Measurements from ENCODE around the gene DUS1L.
A peak's percentile ranks its signal among the peaks of the same experiment; 100 is the strongest.

The DUS1L gene

DNA sequence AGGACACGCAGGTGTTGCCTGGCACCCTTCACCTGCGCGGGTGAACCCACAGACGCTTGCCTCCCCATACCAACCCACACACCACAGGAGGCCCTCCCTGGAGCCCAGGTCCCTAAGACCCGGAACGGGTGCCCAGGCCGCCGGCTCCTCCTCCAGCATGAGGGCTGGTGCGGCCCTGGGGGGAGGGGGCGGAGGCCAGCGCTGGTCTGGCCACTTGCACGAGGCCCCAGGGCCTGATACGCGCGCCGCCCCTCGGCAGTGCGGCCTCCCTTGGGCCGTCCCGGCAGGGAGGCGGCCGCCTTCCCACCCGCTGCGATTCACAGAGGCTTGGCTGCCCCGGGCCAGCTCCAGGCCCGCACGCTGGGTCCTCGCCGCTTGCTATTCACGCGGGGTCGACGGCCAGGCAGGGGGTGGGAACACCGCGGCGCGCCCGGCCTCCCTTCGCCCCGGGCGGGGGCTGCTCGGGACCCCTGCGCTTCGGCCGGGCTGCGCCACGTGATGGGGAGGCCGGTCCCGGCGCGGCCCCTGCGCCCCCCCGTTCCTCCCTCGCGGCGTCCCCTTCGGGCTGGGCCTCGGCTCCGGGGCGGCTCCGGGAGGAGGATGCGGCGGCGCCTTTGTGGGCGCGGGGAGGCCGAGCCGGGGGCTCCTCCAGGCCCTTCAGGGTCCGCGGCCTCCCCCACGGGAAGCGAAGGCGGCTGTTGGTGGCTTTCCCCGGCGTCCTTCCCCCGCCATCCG, 31.7 kb upstream of the DUS1L start:
- DNase-seq (ENCODE audit: low read depth): peak; percentile 79
- TF ChIP-seq, protein P1, sequence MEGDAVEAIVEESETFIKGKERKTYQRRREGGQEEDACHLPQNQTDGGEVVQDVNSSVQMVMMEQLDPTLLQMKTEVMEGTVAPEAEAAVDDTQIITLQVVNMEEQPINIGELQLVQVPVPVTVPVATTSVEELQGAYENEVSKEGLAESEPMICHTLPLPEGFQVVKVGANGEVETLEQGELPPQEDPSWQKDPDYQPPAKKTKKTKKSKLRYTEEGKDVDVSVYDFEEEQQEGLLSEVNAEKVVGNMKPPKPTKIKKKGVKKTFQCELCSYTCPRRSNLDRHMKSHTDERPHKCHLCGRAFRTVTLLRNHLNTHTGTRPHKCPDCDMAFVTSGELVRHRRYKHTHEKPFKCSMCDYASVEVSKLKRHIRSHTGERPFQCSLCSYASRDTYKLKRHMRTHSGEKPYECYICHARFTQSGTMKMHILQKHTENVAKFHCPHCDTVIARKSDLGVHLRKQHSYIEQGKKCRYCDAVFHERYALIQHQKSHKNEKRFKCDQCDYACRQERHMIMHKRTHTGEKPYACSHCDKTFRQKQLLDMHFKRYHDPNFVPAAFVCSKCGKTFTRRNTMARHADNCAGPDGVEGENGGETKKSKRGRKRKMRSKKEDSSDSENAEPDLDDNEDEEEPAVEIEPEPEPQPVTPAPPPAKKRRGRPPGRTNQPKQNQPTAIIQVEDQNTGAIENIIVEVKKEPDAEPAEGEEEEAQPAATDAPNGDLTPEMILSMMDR (conservative IDR thresholded peaks at IDR 0.05; ENCODE audit: low read depth, low read length): no peak
- H3K4me3 ChIP-seq (ENCODE audit: low read depth, low read length): peak overlapping the region; percentile 73

DNA sequence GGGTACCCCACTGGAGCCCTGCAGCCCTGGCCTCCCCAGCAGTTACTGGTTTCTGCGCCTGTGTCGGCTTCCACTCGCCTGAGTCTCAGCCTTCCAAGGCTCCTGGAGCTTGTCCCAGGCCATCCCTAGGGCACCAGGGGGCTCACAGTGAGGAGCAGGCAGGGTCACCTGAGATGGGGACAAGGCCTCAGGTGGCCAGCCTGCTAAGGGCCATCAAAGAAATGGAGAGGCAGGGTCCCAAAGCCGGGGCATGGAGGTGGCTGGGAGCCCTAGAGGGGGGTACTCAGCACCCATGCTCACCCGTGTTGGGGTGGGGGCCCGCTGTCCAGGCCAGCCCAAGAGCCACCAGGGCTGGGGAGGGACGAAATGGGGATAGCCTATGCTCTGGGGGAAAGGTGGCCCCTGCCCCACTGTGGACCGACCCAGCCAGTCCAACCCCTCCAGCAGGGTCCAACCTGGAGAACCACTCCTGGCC, 31.1 kb upstream of the DUS1L start:
- DNase-seq (ENCODE audit: low read depth): no peak
- TF ChIP-seq, protein P1 (conservative IDR thresholded peaks at IDR 0.05; ENCODE audit: low read depth, low read length): no peak
- H3K4me3 ChIP-seq (ENCODE audit: low read depth, low read length): peak overlapping the region; percentile 73

- peak; percentile 38 for DNase-seq (ENCODE audit: low read depth)
- H3K4me3 ChIP-seq (ENCODE audit: low read depth, low read length): peak overlapping the region; percentile 73
- TF ChIP-seq, protein P1 (conservative IDR thresholded peaks at IDR 0.05; ENCODE audit: low read depth, low read length): no peak
Observed at GRCh38 chr17:82095777-82096708, 30.4 kb upstream of the DUS1L start.

- no peak overlapping the region for H3K4me3 ChIP-seq (ENCODE audit: low read depth, low read length)
- no peak for DNase-seq (ENCODE audit: low read depth)
- TF ChIP-seq, protein P1 (conservative IDR thresholded peaks at IDR 0.05; ENCODE audit: low read depth, low read length): no peak
Observed at GRCh38 chr17:82094931-82095776, 29.6 kb upstream of the DUS1L start.

GRCh38 chr17:82092995-82093751, 27.6 kb upstream of the DUS1L start:
- TF ChIP-seq, protein P1 (conservative IDR thresholded peaks at IDR 0.05; ENCODE audit: low read depth, low read length): no peak
- no peak for DNase-seq (ENCODE audit: low read depth)
- H3K4me3 ChIP-seq (ENCODE audit: low read depth, low read length): no peak overlapping the region

GRCh38 chr17:82092628-82092994, 27.0 kb upstream of the DUS1L start:
- H3K4me3 ChIP-seq (ENCODE audit: low read depth, low read length): no peak overlapping the region
- no peak for DNase-seq (ENCODE audit: low read depth)
- TF ChIP-seq, protein P1 (conservative IDR thresholded peaks at IDR 0.05; ENCODE audit: low read depth, low read length): no peak

All from choroid plexus epithelial cell (primary cell).